PC-3 (cell line): Measurements from ENCODE around the gene GLRA2. TPM values are rescaled to one million over a fixed set of nuclear protein-coding genes. Genes with fewer than 3 reads are reported as not detected.
"Not testable (repeated sequence)": the region's sequence is repeated elsewhere in the genome, so short reads cannot be mapped to it uniquely, and the experiment has no call there.

ENCODE experiments used
- ATAC-seq: fragments of 200-7000 bp; cut with Tn5 transposase; 2 replicates; pipeline ENCODE4 v1.9.1; 2020; ENCODE audit warnings: mild to moderate bottlenecking, moderate library complexity
- BruUV-seq: library from RNA; stranded (reverse); fragments of 400-500 nt; replicated peaks from 2 replicates; lab custom pipeline; 2021; lab: Mats Ljungman, UMichigan
- CTCF ChIA-PET: fragments of 300-600 bp; sonication (Branson Sonifier 250); formaldehyde crosslinking; loops from one replicate; lab custom pipeline; 2022; ENCODE audit warnings: antibody characterized with exemption; lab: Charles Lee
- POLR2A ChIA-PET: fragments of 300-600 bp; sonication (Branson Sonifier 250); formaldehyde crosslinking; loops from one replicate; lab custom pipeline; 2022; ENCODE audit warnings: antibody characterized with exemption; ENCODE audit not compliant: unreplicated experiment; lab: Charles Lee
- DNase-seq: peaks from one replicate; pipeline ENCODE4 v3.0.0-alpha.2; 2015
- H2AFZ ChIP-seq: fragments of 300-600 bp; sonication (generic); 2 replicates; pipeline ENCODE4 v1.6.0; 2016; ENCODE audit warnings: antibody characterized with exemption, low read length
- H3F3A ChIP-seq: fragments of 300-600 bp; sonication (generic); one replicate; pipeline ENCODE4 v1.6.0; 2017; ENCODE audit warnings: antibody characterized with exemption, low read length, control low read depth, mild to moderate bottlenecking; ENCODE audit not compliant: unreplicated experiment
- H3K27ac ChIP-seq: fragments of 300-600 bp; sonication (generic); 2 replicates; pipeline ENCODE4 v1.5.1; 2016; ENCODE audit warnings: mild to moderate bottlenecking, low read length
- H3K27me3 ChIP-seq: fragments of 300-600 bp; sonication (generic); 2 replicates; pipeline ENCODE4 v1.6.1; 2016; ENCODE audit warnings: low read length, mixed read lengths
- H3K36me3 ChIP-seq: fragments of 300-600 bp; sonication (generic); 2 replicates; pipeline ENCODE4 v1.6.1; 2016; ENCODE audit warnings: low read depth, mixed run types, low read length, mixed read lengths
- H3K4me1 ChIP-seq: fragments of 300-600 bp; sonication (generic); 2 replicates; pipeline ENCODE4 v1.5.1; 2016; ENCODE audit warnings: low read length; ENCODE audit not compliant: insufficient read depth
- H3K4me2 ChIP-seq: fragments of 300-600 bp; sonication (generic); 2 replicates; pipeline ENCODE4 v1.6.0; 2016; ENCODE audit warnings: low read length
- H3K4me3 ChIP-seq: fragments of 300-600 bp; sonication (generic); 2 replicates; pipeline ENCODE4 v1.5.1; 2016; ENCODE audit warnings: mild to moderate bottlenecking, low read length, mixed read lengths
- H3K79me2 ChIP-seq: fragments of 300-600 bp; sonication (generic); 2 replicates; pipeline ENCODE4 v1.6.1; 2017; ENCODE audit warnings: low read length, mixed read lengths
- H3K9ac ChIP-seq: fragments of 300-600 bp; sonication (generic); 2 replicates; pipeline ENCODE4 v1.6.0; 2016; ENCODE audit warnings: mild to moderate bottlenecking, low read length
- H3K9me2 ChIP-seq: fragments of 300-600 bp; sonication (generic); replicated peaks from 2 replicates; pipeline ENCODE4 v1.6.1; 2016; ENCODE audit warnings: mixed run types, low read length, mixed read lengths
- H3K9me3 ChIP-seq: fragments of 300-600 bp; sonication (generic); 2 replicates; pipeline ENCODE4 v1.6.1; 2016; ENCODE audit warnings: low read length, mixed read lengths
- H4K20me1 ChIP-seq: fragments of 300-600 bp; sonication (generic); 2 replicates; pipeline ENCODE4 v1.6.1; 2016; ENCODE audit warnings: low read length, mixed read lengths
- CTCF ChIP-seq: fragments of 300-600 bp; sonication (generic); conservative IDR thresholded peaks from 2 replicates; pipeline ENCODE4 v1.5.1; 2017; ENCODE audit warnings: antibody characterized with exemption, low read depth, mild to moderate bottlenecking, low read length
- EZH2 ChIP-seq: fragments of 300-600 bp; sonication (generic); IDR thresholded peaks from one replicate; pipeline ENCODE4 v1.6.1; 2017; ENCODE audit warnings: antibody characterized with exemption, mild to moderate bottlenecking, low read length; ENCODE audit not compliant: unreplicated experiment
- EZH2phosphoT487 ChIP-seq: fragments of 300-600 bp; sonication (generic); IDR thresholded peaks from 2 replicates; pipeline ENCODE4 v1.6.1; 2018; ENCODE audit warnings: mild to moderate bottlenecking, antibody characterized with exemption, low read length, borderline replicate concordance
- intact Hi-C: fragments of 100-400 bp; cut with micrococcal nuclease; formaldehyde crosslinking; loops from 2 replicates; pipeline ENCODE4 v1.9.0; 2023
- total RNA-seq: library from RNA; depleted of rRNA; stranded (reverse); fragments of >200 nt; gene quantifications from 2 replicates; pipeline ENCODE4 v1.2.3, GENCODE V29; 2014

The GLRA2 gene
- total RNA-seq, 1 experiment from 2014 or later, result not detected

- H3K27me3 ChIP-seq, result no peaks in the 10 kb centered on the region
- no peaks in the 10 kb centered on the region for H3K9me3 ChIP-seq
- no peaks in the 10 kb centered on the region for H3K79me2 ChIP-seq
- H3K9me2 ChIP-seq, result no peaks in the 10 kb centered on the region
- CTCF ChIA-PET, result no interaction called here
- H3K4me3 ChIP-seq, result 0 out of 2 replicates have a peak overlapping the region, but pooled peaks have one; percentile 14
- H3K9ac ChIP-seq, result peak overlapping the region; percentile 63
- no peaks in the 10 kb centered on the region for H3K36me3 ChIP-seq
- H3K4me1 ChIP-seq, result peaks cover 30% of the 10 kb centered on the region
- no peaks in the 10 kb centered on the region for H4K20me1 ChIP-seq
- BruUV-seq, result no TSS peak
- intact Hi-C loops, result no loop called here
- H3K4me2 ChIP-seq, result peak overlapping the region; percentile 63
- POLR2A ChIA-PET, result no interaction called here
- H3F3A ChIP-seq, result no peaks in the 10 kb centered on the region
- H3K27ac ChIP-seq, result peak overlapping the region; percentile 95
- peak; percentile 99 for ATAC-seq
- no peak overlapping the region for H2AFZ ChIP-seq
- no peak for TF ChIP-seq CTCF
- no peak for TF ChIP-seq EZH2
- TF ChIP-seq EZH2phosphoT487, result no peak
- peak; percentile 96 for DNase-seq
Measured at GRCh38 chrX:14673764-14674163, 144.4 kb downstream of the GLRA2 start.

GRCh38 chrX:14675500-14675899 is 146.2 kb downstream of the GLRA2 start:
- intact Hi-C loops, result no loop called here
- H3K9me2 ChIP-seq, result no peaks in the 10 kb centered on the region
- no peaks in the 10 kb centered on the region for H3K36me3 ChIP-seq
- ATAC-seq (no peak), DNase-seq (no peak)
- no peak overlapping the region for H3K4me3 ChIP-seq
- POLR2A ChIA-PET, result no interaction called here
- no peak overlapping the region for H3K27ac ChIP-seq
- no peaks in the 10 kb centered on the region for H3F3A ChIP-seq
- no peak overlapping the region for H3K9ac ChIP-seq
- H3K4me2 ChIP-seq, result no peak overlapping the region
- H4K20me1 ChIP-seq, result no peaks in the 10 kb centered on the region
- peaks cover 30% of the 10 kb centered on the region for H3K4me1 ChIP-seq
- CTCF ChIA-PET, result no interaction called here
- BruUV-seq, result no TSS peak
- TF ChIP-seq CTCF (no peak), EZH2 (no peak), EZH2phosphoT487 (no peak)
- H2AFZ ChIP-seq, result no peak overlapping the region
- no peaks in the 10 kb centered on the region for H3K27me3 ChIP-seq
- no peaks in the 10 kb centered on the region for H3K9me3 ChIP-seq
- H3K79me2 ChIP-seq, result no peaks in the 10 kb centered on the region

GRCh38 chrX:14676431-14676830 is 147.1 kb downstream of the GLRA2 start:
- H3K9me2 ChIP-seq, result no peaks in the 10 kb centered on the region
- no peaks in the 10 kb centered on the region for H3K79me2 ChIP-seq
- H3K4me3 ChIP-seq, result no peak overlapping the region
- H4K20me1 ChIP-seq, result no peaks in the 10 kb centered on the region
- H2AFZ ChIP-seq, result no peak overlapping the region
- H3K9me3 ChIP-seq, result no peaks in the 10 kb centered on the region
- H3K4me1 ChIP-seq, result peaks cover 30% of the 10 kb centered on the region
- H3K27ac ChIP-seq, result no peak overlapping the region
- CTCF ChIA-PET, result no interaction called here
- TF ChIP-seq EZH2phosphoT487 (no peak), EZH2 (no peak), CTCF (no peak)
- intact Hi-C loops, result no loop called here
- peak; percentile 9 for DNase-seq
- no peaks in the 10 kb centered on the region for H3F3A ChIP-seq
- no peaks in the 10 kb centered on the region for H3K27me3 ChIP-seq
- H3K9ac ChIP-seq, result no peak overlapping the region
- no TSS peak for BruUV-seq
- H3K4me2 ChIP-seq, result no peak overlapping the region
- no peaks in the 10 kb centered on the region for H3K36me3 ChIP-seq
- ATAC-seq, result no peak
- POLR2A ChIA-PET, result no interaction called here

- H3K4me2 ChIP-seq, ATAC-seq, H3F3A ChIP-seq, BruUV-seq, H3K4me3 ChIP-seq, intact Hi-C loops, DNase-seq, H3K36me3 ChIP-seq, H3K27ac ChIP-seq, H3K9ac ChIP-seq, POLR2A ChIA-PET, H3K27me3 ChIP-seq, H2AFZ ChIP-seq, H4K20me1 ChIP-seq, CTCF ChIA-PET, H3K9me3 ChIP-seq, H3K79me2 ChIP-seq, H3K9me2 ChIP-seq, H3K4me1 ChIP-seq: not testable (repeated sequence)
Measured at GRCh38 chrX:14688331-14688730, 159.0 kb downstream of the GLRA2 start.
